GM12891 (cell line): Measurements from ENCODE around the gene SLC27A1.
A peak's percentile ranks its signal among the peaks of the same experiment; 100 is the strongest.

ENCODE experiments used
- DNase-seq: peaks from one replicate; pipeline ENCODE4 v3.0.0; 2011; ENCODE audit warnings: low spot score; ENCODE audit not compliant: insufficient read length
- FAIRE-seq: peaks from 2 replicates; lab custom pipeline; 2011; peaks lifted over from hg19 to GRCh38; lab: Jason Lieb, UNC
- PAX5 ChIP-seq: IDR thresholded peaks from 2 replicates; pipeline ENCODE4 v1.6.1; 2011; ENCODE audit warnings: low read length, moderate library complexity, mild to moderate bottlenecking; ENCODE audit not compliant: insufficient read depth, severe bottlenecking
- POLR2A ChIP-seq: IDR thresholded peaks from 2 replicates; pipeline ENCODE4 v1.6.1; 2011; ENCODE audit warnings: low read depth, low read length, control low read depth
- POLR2AphosphoS5 ChIP-seq: IDR thresholded peaks from 2 replicates; pipeline ENCODE4 v1.6.1; 2011; ENCODE audit warnings: low read depth, low read length, control low read depth
- POU2F2 ChIP-seq: IDR thresholded peaks from 2 replicates; pipeline ENCODE4 v1.6.1; 2011; ENCODE audit warnings: low read depth, mild to moderate bottlenecking, control low read depth, low read length, moderate library complexity
- SPI1 ChIP-seq: IDR thresholded peaks from 2 replicates; pipeline ENCODE4 v1.6.1; 2011; ENCODE audit warnings: low read depth, low read length, control low read depth
- TAF1 ChIP-seq: IDR thresholded peaks from 2 replicates; pipeline ENCODE4 v1.6.1; 2011; ENCODE audit warnings: low read depth, low read length, control low read depth

SLC27A1 gene

DNA sequence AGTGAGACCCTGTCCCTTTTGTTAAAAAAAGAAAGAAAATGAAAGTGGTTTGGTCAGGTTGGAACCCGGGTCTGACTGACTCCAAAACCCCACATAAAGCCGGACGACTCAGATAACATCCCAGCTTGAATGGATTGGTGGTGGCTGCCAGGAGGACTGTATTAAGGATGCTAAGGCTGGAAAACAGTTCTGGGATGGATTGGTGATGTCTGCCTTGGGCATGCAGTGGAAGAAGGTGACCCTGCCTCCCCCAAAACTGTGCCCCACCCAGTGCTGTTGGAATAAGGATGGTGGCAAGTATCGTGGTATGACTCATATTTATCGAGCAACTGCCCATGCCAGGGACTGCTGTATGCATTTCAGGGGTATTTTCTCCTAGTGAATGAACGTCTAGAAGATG lies 66.6 kb downstream of the SLC27A1 start:
- TF ChIP-seq TAF1 = no peak
- no peak for TF ChIP-seq POLR2A
- no peak for TF ChIP-seq POLR2AphosphoS5

DNA sequence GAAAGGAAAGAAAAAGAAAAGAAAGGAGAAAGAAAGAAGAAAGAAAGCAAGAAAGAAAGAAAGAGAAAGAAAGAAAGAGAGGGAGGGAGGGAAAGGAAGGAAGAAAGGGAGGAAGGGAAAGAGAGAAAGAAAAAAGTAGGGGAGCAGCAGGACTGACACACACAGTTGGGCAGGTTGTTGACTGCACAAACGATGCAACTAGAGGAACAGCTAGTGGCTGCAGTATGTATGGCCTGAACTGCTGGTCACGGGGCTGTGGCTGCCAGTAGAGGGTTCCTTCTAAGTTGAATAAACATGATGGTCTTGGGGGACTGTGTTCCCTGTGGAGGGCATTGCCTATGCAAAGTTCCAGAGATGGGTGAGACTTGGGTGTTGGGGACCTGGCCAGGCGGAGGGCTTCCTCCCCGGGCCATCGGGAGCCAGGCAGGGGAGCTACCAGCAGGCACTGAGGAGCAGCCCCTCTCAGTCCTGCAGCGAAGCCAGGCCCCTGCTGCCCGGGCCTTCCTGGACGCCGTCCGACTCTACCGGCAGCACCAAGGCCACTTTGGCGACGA lies 68.4 kb downstream of the SLC27A1 start:
- TF ChIP-seq TAF1 = no peak
- no peak for TF ChIP-seq POU2F2
- TF ChIP-seq POLR2A = no peak
- no peak for TF ChIP-seq POLR2AphosphoS5
- no peak for TF ChIP-seq PAX5
- no peak for TF ChIP-seq SPI1
- no peak for DNase-seq
- peak; percentile 31 for FAIRE-seq

More for the DNA sequence above, 66.6 kb downstream of the SLC27A1 start:
- no peak for FAIRE-seq
- DNase-seq = no peak

DNA sequence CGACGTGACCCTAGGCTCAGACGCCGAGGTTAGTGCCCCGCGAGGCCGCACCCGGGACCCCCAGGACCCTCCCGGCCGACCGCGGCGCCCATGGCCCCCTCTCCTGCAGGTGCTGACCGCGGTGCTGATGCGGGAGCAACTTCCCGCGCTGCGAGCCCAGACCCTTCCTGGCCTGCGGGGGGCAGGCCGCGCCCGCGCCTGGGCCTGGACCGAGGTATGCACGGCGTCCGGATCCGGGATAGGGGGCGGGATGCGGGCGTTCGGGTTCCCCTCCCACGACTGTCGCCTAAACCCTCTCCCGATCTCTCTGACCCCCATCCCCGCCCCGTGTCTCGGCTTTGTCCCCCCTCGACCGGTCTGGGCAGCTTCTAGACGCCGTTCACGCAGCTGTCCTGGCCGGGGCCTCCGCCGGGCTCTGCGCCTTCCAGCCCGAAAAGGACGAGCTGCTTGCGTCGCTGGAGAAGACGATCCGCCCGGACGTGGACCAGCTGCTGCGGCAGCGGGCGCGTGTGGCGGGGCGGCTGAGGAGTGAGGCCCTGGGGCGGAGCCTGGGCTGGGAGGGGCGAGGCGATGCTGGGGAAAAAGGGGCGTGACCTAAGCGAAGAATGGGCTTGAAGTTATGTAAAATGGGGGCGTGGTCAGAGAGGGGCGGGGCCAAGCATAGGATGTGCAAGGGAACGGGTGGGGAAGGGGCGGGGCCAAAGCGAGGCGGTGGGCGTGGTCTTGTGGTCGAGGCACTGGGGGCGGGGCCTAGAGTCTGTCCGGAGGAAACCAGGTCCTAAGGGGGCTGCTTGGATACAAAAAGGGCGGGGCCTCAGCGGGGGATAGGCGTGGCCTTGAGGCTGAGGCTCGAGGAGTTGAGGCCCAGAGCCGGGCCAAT lies 69.2 kb downstream of the SLC27A1 start:
- DNase-seq = peak; percentile 90
- TF ChIP-seq POU2F2 = no peak
- TF ChIP-seq PAX5 = no peak
- TF ChIP-seq POLR2A = no peak
- no peak for TF ChIP-seq TAF1
- TF ChIP-seq POLR2AphosphoS5 = no peak
- peak; percentile 91 for FAIRE-seq

DNA sequence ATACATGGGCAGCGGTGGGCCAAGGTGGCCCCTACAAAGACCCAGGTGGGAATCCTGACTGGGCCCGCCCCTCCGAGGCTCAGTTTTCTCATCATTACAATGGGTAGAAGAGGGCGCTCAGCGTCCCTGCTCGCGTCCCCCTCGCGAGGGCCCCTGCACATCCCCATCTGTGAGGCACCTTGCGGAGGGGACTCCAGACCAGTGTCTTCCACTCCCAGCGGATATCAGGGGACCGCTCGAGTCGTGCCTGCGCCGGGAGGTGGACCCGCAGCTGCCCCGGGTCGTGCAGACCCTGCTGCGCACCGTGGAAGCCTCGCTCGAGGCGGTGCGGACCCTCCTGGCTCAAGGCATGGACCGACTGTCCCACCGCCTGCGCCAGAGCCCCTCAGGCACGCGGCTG lies 69.8 kb downstream of the SLC27A1 start:
- DNase-seq = no peak
- TF ChIP-seq SPI1 = no peak
- no peak for TF ChIP-seq TAF1
- TF ChIP-seq POU2F2 = no peak
- TF ChIP-seq POLR2AphosphoS5 = no peak
- no peak for TF ChIP-seq POLR2A
- TF ChIP-seq PAX5 = no peak
- FAIRE-seq = no peak

DNA sequence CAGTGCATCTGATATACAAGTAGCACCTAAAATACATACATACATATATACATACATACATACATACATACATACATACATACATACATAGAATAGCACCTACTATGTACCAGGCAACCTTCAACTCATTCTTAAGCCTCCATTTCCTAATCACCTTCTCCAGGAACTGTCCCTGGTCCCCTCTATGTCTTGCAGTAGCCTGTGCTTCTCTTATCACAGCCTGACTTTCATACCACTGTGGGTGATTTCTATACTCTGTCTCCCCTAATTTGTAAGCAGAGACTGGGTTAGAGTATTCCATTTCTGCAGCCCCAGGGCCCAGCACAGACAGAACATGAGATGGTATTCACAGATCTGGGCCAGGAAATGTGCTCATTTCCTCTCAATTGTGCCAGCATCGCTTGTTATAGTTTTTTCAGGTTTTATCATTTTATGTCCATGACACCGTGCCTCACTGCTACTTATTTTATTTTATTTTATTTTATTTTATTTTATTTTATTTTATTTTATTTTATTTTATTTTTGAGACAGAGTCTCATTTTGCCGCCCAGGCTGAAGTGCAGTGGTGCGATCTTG lies 70.9 kb downstream of the SLC27A1 start:
- no peak for TF ChIP-seq POU2F2
- no peak for TF ChIP-seq POLR2A
- TF ChIP-seq PAX5 = no peak
- TF ChIP-seq POLR2AphosphoS5 = no peak
- no peak for TF ChIP-seq TAF1
- no peak for TF ChIP-seq SPI1
- FAIRE-seq (no peak), DNase-seq (no peak)

DNA sequence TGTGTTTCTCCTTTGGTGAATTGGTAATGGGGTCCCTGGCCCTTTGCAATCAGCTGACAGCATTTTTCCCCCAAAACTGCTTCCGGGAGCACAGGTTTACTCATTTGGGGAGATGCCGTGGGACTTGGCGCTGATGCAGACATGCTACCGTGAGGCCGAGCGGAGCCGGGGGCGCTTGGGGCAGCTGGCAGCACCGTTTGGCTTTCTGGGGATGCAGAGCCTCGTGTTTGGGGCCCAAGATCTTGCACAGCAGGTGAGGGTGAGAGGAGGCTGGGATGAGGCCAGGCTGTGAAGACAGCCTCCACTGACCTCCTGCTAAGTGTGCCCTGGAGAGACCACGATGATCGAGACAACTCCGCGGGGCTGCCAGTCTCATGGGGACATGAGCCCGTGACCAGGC lies 71.7 kb downstream of the SLC27A1 start:
- FAIRE-seq = no peak
- TF ChIP-seq TAF1 (no peak), POLR2AphosphoS5 (no peak), SPI1 (no peak), POLR2A (no peak), PAX5 (no peak), POU2F2 (no peak)
- no peak for DNase-seq

DNA sequence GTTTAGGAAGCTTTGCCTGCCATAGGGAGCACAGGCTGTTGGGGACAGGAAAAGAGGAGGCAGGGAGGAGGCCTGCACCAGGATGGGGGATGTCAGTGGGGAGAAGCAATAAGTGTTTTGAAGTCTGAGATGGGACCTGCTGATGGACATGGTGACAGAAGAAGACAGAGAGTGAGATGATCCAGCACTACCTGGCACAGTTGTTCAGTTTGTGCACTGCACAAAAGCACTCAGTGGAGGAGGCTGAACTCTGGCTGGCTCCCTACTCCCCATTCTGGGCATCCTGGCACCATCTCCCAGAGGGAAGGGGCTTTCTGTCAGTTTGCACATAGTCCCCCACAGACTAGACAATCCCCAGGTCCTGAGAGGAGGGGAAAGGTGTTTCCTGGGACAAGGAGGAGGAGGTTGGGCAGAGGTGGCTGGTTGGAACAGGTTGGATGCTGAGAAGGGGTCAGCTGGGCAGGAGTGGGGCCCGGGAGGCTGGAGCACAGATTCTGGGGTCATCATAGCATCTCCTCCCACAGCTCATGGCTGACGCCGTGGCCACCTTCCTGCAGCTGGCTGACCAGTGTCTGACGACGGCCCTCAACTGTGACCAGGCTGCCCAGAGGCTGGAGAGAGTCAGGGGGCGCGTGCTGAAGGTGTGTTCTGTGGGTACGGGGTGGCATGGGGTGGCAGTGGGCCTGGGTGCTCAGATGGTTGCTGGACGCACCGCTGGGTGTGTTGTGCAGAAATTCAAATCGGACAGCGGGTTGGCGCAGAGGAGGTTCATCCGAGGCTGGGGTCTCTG lies 72.7 kb downstream of the SLC27A1 start:
- TF ChIP-seq SPI1 = no peak
- no peak for TF ChIP-seq POLR2AphosphoS5
- no peak for TF ChIP-seq POLR2A
- no peak for TF ChIP-seq TAF1
- TF ChIP-seq PAX5 = no peak
- no peak for TF ChIP-seq POU2F2
- DNase-seq (no peak), FAIRE-seq (no peak)

DNA sequence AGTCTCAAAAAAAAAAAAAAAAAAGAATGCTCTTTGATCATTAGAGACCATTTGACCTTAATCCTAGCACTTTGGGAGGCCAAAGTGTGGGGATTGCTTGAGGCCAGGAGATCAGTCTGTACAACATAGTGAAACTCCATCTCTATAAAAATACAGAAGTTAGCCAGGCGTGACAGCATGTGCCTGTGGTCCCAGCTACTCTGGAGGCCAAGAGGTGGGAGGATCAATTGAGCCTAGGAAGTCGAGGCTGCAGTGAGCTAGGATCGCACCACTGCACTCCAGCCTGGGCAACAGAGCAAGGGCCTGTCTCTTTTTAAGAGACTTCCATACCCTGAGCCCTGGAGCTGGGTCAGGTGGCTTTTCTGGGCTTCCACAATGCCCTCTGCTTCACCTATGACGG lies 73.7 kb downstream of the SLC27A1 start:
- TF ChIP-seq SPI1 (no peak), POU2F2 (no peak), PAX5 (no peak), POLR2AphosphoS5 (no peak), TAF1 (no peak), POLR2A (no peak)
- no peak for DNase-seq
- FAIRE-seq = no peak

DNA sequence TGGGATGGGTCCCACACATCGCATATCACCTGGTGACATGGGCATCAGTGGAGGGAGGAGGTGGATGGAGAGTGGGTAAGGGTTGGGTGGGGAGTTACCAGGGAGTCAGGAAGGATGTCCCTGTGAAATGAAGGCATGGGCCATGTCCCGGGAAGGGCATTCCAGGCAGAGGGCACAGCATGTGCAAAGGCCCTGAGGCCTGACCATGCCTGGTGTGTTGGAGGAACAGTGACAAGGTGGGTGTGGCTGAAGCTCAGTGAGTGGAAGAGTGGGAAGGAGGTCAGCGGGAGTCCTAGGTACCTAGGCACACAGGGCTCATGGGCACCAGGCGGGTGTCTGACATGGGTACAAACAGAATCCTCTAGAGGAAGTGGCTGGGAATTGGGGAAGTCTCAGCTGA lies 74.1 kb downstream of the SLC27A1 start:
- no peak for TF ChIP-seq SPI1
- no peak for FAIRE-seq
- DNase-seq = no peak
